H1 (cell line): ENCODE results near the gene BAIAP2.

Source experiments
- CTCF ChIP-seq, 3 experiments: IDR thresholded peaks; 1 replicate in 2 of 3; 2 replicates in 1 of 3; pipeline versions ENCODE4 v1.5.1 to v1.6.1; 2011; ENCODE audit warnings: low read length in 3 of 3, mild to moderate bottlenecking in 3 of 3, inconsistent platforms in 2 of 3, low read depth in 1 of 3, moderate library complexity in 1 of 3; ENCODE audit not compliant: insufficient read depth in 1 of 3; ENCODE audit errors: control extremely low read depth in 1 of 3
- JUN ChIP-seq: IDR thresholded peaks from 2 replicates; pipeline ENCODE4 v1.6.1; 2011; ENCODE audit warnings: low read depth, mild to moderate bottlenecking, improper control_type of control experiment, low read length

- TF ChIP-seq CTCF (IDR thresholded peaks at IDR 0.05; ENCODE audit: control extremely low read depth in 1 of 3, insufficient read depth in 1 of 3, low read depth in 1 of 3, low read length in 3 of 3) = no peak
- peak; percentile 48; the same call in 1 of the 2 replicates for TF ChIP-seq JUN
Observed at GRCh38 chr17:81094509-81095382, 59.8 kb downstream of the BAIAP2 start.
